ENCODE measurements around the gene CD300LD.
"Not testable (repeated sequence)": the region's sequence is repeated elsewhere in the genome, so short reads cannot be mapped to it uniquely, and the experiment has no call there.

Gene CD300LD

GRCh38 chr17:74599448-74599939 lies 7.4 kb upstream of the CD300LD start:
- no peak for TF ChIP-seq POLR2A (IDR thresholded peaks at IDR 0.05; ENCODE audit: low read depth, low read length)
- FAIRE-seq (no peak), DNase-seq (ENCODE audit: insufficient read length, low spot score) (no peak)

GRCh38 chr17:74599023-74599399 lies 6.9 kb upstream of the CD300LD start:
- no peak for DNase-seq (ENCODE audit: insufficient read length, low spot score)
- FAIRE-seq, result no peak
- TF ChIP-seq POLR2A (IDR thresholded peaks at IDR 0.05; ENCODE audit: low read depth, low read length), result no peak

- no peak for FAIRE-seq
These were observed 6.4 kb upstream of the CD300LD start for GRCh38 chr17:74598346-74599022.

GRCh38 chr17:74597069-74597790 lies 5.1 kb upstream of the CD300LD start:
- DNase-seq (ENCODE audit: insufficient read length, low spot score), result no peak
- no peak for FAIRE-seq
- TF ChIP-seq POLR2A (IDR thresholded peaks at IDR 0.05; ENCODE audit: low read depth, low read length), result no peak

More at GRCh38 chr17:74598346-74599022, 6.4 kb upstream of the CD300LD start:
- no peak for DNase-seq (ENCODE audit: insufficient read length, low spot score)
- TF ChIP-seq POLR2A (IDR thresholded peaks at IDR 0.05; ENCODE audit: low read depth, low read length), result no peak

GRCh38 chr17:74595037-74595750 lies 3.1 kb upstream of the CD300LD start:
- DNase-seq (ENCODE audit: insufficient read length, low spot score) (no peak), FAIRE-seq (no peak)
- no peak for TF ChIP-seq POLR2A (IDR thresholded peaks at IDR 0.05; ENCODE audit: low read depth, low read length)

GRCh38 chr17:74591503-74591902 lies 580 bp downstream of the CD300LD start:
- no peak for TF ChIP-seq POLR2A (IDR thresholded peaks at IDR 0.05; ENCODE audit: low read depth, low read length)
- FAIRE-seq, result no peak
- DNase-seq (ENCODE audit: insufficient read length, low spot score), result no peak

- no peak for DNase-seq (ENCODE audit: insufficient read length, low spot score)
- FAIRE-seq, result no peak
- TF ChIP-seq POLR2A (IDR thresholded peaks at IDR 0.05; ENCODE audit: low read depth, low read length), result no peak
These were observed 6.4 kb downstream of the CD300LD start for GRCh38 chr17:74585711-74586110.

- DNase-seq (ENCODE audit: insufficient read length, low spot score), result no peak
- no peak for TF ChIP-seq POLR2A (IDR thresholded peaks at IDR 0.05; ENCODE audit: low read depth, low read length)
- no peak for FAIRE-seq
These were observed 7.6 kb downstream of the CD300LD start for GRCh38 chr17:74584292-74585060.

- no peak for FAIRE-seq
- DNase-seq (ENCODE audit: insufficient read length, low spot score), result no peak
- TF ChIP-seq POLR2A (IDR thresholded peaks at IDR 0.05; ENCODE audit: low read depth, low read length), result no peak
These were observed 9.4 kb downstream of the CD300LD start for GRCh38 chr17:74582633-74583032.

GRCh38 chr17:74579900-74580299 lies 12.2 kb downstream of the CD300LD start:
- TF ChIP-seq POLR2A (IDR thresholded peaks at IDR 0.05; ENCODE audit: low read depth, low read length), result no peak
- FAIRE-seq (no peak), DNase-seq (ENCODE audit: insufficient read length, low spot score) (no peak)

- DNase-seq (ENCODE audit: insufficient read length, low spot score) (no peak), FAIRE-seq (no peak)
- TF ChIP-seq POLR2A (IDR thresholded peaks at IDR 0.05; ENCODE audit: low read depth, low read length), result no peak
These were observed 13.1 kb downstream of the CD300LD start for GRCh38 chr17:74578979-74579378.

GRCh38 chr17:74574489-74575142 lies 17.5 kb downstream of the CD300LD start:
- DNase-seq (ENCODE audit: insufficient read length, low spot score) (no peak), FAIRE-seq (no peak)
- TF ChIP-seq POLR2A (IDR thresholded peaks at IDR 0.05; ENCODE audit: low read depth, low read length), result no peak

GRCh38 chr17:74573635-74574034 lies 18.4 kb downstream of the CD300LD start:
- DNase-seq (ENCODE audit: insufficient read length, low spot score); FAIRE-seq: not testable (repeated sequence)
